ENCODE data around the gene ARX. TPM values are rescaled to one million over a fixed set of nuclear protein-coding genes. Genes with fewer than 3 reads are reported as not detected.

Gene ARX
- polyA plus RNA-seq, 12 donors: 3.2 to 7.2 (median 5.0) TPM; not detected in 1

GRCh38 chrX:25017667-25018247 is 2.0 kb upstream of the ARX start:
- DNase-seq: no peak

GRCh38 chrX:25016938-25017598 is 1.3 kb upstream of the ARX start:
- DNase-seq: no peak

GRCh38 chrX:25016361-25016671 is 551 bp upstream of the ARX start:
- no peak for DNase-seq

GRCh38 chrX:25014366-25014838 is 1.4 kb downstream of the ARX start:
- DNase-seq: no peak

GRCh38 chrX:25013632-25014365 is 2.0 kb downstream of the ARX start:
- DNase-seq: no peak

GRCh38 chrX:25012793-25013631 is 2.8 kb downstream of the ARX start:
- no peak for DNase-seq

GRCh38 chrX:25012433-25012735 is 3.4 kb downstream of the ARX start:
- no peak for DNase-seq

GRCh38 chrX:25011589-25012432 is 4.0 kb downstream of the ARX start:
- DNase-seq: no peak

GRCh38 chrX:25010784-25011588 is 4.8 kb downstream of the ARX start:
- DNase-seq: no peak

- no peak for DNase-seq
Measured at GRCh38 chrX:25009407-25009806, 6.4 kb downstream of the ARX start.

- DNase-seq: no peak
Measured at GRCh38 chrX:25007059-25008053, 8.4 kb downstream of the ARX start.

- no peak for DNase-seq
Measured at GRCh38 chrX:25006586-25007058, 9.1 kb downstream of the ARX start.

GRCh38 chrX:25005382-25006185 is 10.2 kb downstream of the ARX start:
- DNase-seq: no peak

- no peak for DNase-seq
Measured at GRCh38 chrX:25005034-25005381, 10.8 kb downstream of the ARX start.

- DNase-seq: no peak
Measured at GRCh38 chrX:25004485-25005032, 11.2 kb downstream of the ARX start.

- DNase-seq: no peak
Measured at GRCh38 chrX:25004040-25004439, 11.7 kb downstream of the ARX start.

- DNase-seq: no peak
Measured at GRCh38 chrX:25003066-25003849, 12.5 kb downstream of the ARX start.

All from muscle of arm (tissue), 12 donors.